Breast epithelium (tissue), 3 donors: Measurements from ENCODE around the gene ANKRD13D.

ENCODE experiments used
- POLR2A ChIP-seq: fragments of 450-650 bp; IDR thresholded peaks from one replicate; pipeline ENCODE4 v1.6.1; 2016; ENCODE audit warnings: antibody characterized with exemption, mild to moderate bottlenecking, moderate library complexity
- POLR2AphosphoS5 ChIP-seq, 3 donors: sonication (generic); formaldehyde crosslinking; IDR thresholded peaks; one replicate each; pipeline ENCODE4 v1.6.1; 2017; ENCODE audit warnings: antibody characterized with exemption in 3 of 3
- TF ChIP-seq, protein P1 (sequence below), 3 donors: fragments of 450-650 bp; IDR thresholded peaks; one replicate each; pipeline ENCODE4 v1.5.1; 2016 to 2017; ENCODE audit warnings: antibody characterized with exemption in 3 of 3, mild to moderate bottlenecking in 3 of 3, moderate library complexity in 3 of 3

DNA sequence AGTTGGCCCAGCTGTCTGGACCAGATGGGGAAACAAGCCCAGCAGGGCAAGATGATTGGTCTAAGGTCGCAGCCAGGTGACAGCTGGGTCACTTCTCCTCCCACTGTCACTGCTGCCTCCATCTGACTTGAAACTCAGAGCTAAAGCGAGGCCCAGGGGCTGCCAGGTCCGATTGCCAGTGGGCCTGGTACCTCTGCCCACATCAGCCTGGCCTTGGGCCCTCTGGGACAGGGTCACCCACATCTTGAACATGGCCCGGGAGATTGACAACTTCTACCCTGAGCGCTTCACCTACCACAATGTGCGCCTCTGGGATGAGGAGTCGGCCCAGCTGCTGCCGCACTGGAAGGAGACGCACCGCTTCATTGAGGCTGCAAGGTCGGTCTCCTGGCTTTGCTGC is 20.1 kb downstream of the ANKRD13D start:
- no peak for TF ChIP-seq POLR2A
- no peak for TF ChIP-seq POLR2AphosphoS5 (IDR thresholded peaks at IDR 0.05)
- TF ChIP-seq, protein P1, sequence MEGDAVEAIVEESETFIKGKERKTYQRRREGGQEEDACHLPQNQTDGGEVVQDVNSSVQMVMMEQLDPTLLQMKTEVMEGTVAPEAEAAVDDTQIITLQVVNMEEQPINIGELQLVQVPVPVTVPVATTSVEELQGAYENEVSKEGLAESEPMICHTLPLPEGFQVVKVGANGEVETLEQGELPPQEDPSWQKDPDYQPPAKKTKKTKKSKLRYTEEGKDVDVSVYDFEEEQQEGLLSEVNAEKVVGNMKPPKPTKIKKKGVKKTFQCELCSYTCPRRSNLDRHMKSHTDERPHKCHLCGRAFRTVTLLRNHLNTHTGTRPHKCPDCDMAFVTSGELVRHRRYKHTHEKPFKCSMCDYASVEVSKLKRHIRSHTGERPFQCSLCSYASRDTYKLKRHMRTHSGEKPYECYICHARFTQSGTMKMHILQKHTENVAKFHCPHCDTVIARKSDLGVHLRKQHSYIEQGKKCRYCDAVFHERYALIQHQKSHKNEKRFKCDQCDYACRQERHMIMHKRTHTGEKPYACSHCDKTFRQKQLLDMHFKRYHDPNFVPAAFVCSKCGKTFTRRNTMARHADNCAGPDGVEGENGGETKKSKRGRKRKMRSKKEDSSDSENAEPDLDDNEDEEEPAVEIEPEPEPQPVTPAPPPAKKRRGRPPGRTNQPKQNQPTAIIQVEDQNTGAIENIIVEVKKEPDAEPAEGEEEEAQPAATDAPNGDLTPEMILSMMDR (IDR thresholded peaks at IDR 0.05) = no peak
